Measurements from ENCODE around the gene DCXR.

Gene DCXR

GRCh38 chr17:82063424-82064415 is 26.2 kb upstream of the DCXR start:
- Histone ChIP-seq H2AFZ (ENCODE audit: low read depth, low read length) (no peak overlapping the region), H3K4me2 (ENCODE audit: low read length) (peak overlapping the region; percentile 96), H3K36me3 (replicated peaks; ENCODE audit: low read depth, low read length) (peaks cover 22% of the 10 kb centered on the region), H3K9ac (ENCODE audit: low read length) (no peak overlapping the region; the same call in 1 of the 2 replicates), H3K4me1 (ENCODE audit: low read length) (peaks cover 14% of the 10 kb centered on the region), H3K79me2 (ENCODE audit: low read length) (peaks cover 28% of the 10 kb centered on the region), H3K27ac (ENCODE audit: low read length) (no peak overlapping the region), H3K4me3 (ENCODE audit: low read length) (peak overlapping the region; percentile 100), H3K9me3 (ENCODE audit: insufficient read depth, low read length) (no peaks in the 10 kb centered on the region), H3K27me3 (ENCODE audit: low read depth, low read length) (no peaks in the 10 kb centered on the region), H4K20me1 (ENCODE audit: insufficient read depth, low read length) (no peaks in the 10 kb centered on the region)
- TF ChIP-seq, protein P1, sequence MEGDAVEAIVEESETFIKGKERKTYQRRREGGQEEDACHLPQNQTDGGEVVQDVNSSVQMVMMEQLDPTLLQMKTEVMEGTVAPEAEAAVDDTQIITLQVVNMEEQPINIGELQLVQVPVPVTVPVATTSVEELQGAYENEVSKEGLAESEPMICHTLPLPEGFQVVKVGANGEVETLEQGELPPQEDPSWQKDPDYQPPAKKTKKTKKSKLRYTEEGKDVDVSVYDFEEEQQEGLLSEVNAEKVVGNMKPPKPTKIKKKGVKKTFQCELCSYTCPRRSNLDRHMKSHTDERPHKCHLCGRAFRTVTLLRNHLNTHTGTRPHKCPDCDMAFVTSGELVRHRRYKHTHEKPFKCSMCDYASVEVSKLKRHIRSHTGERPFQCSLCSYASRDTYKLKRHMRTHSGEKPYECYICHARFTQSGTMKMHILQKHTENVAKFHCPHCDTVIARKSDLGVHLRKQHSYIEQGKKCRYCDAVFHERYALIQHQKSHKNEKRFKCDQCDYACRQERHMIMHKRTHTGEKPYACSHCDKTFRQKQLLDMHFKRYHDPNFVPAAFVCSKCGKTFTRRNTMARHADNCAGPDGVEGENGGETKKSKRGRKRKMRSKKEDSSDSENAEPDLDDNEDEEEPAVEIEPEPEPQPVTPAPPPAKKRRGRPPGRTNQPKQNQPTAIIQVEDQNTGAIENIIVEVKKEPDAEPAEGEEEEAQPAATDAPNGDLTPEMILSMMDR (IDR thresholded peaks at IDR 0.05; ENCODE audit: low read depth, low read length) = no peak
- TF ChIP-seq EZH2phosphoT487 (IDR thresholded peaks at IDR 0.05; ENCODE audit: low read depth) = no peak

DNA sequence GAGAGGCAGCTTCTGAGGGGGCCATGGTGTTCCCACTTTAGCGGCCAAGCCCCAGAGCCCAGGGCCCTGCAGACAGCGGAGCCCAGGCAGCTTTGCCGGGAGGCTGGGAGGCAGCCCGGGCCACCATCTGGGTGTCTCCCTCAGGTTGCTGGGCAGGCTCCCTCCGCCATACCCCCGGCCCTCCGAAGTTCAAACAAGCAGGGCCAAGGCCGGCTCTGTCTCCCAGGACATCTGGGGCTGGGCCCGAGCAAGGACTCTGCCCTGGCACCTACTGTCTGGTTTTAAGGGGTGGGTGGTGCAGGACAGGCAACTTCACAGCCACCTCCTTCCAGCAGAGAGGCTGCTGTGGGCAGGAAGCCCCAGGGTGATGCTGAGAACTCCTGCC is 25.5 kb upstream of the DCXR start:
- no peaks in the 10 kb centered on the region for H4K20me1 ChIP-seq (ENCODE audit: insufficient read depth, low read length)
- peaks cover 28% of the 10 kb centered on the region for H3K79me2 ChIP-seq (ENCODE audit: low read length)
- H3K27me3 ChIP-seq (ENCODE audit: low read depth, low read length) = no peaks in the 10 kb centered on the region
- H3K4me2 ChIP-seq (ENCODE audit: low read length) = no peak overlapping the region
- H3K9me3 ChIP-seq (ENCODE audit: insufficient read depth, low read length) = no peaks in the 10 kb centered on the region
- H3K4me3 ChIP-seq (ENCODE audit: low read length) = no peak overlapping the region
- TF ChIP-seq, protein P1 (IDR thresholded peaks at IDR 0.05; ENCODE audit: low read depth, low read length) = no peak
- no peak for TF ChIP-seq EZH2phosphoT487 (IDR thresholded peaks at IDR 0.05; ENCODE audit: low read depth)
- no peak overlapping the region for H2AFZ ChIP-seq (ENCODE audit: low read depth, low read length)
- no peak overlapping the region for H3K9ac ChIP-seq (ENCODE audit: low read length)
- H3K27ac ChIP-seq (ENCODE audit: low read length) = no peak overlapping the region
- H3K36me3 ChIP-seq (replicated peaks; ENCODE audit: low read depth, low read length) = peaks cover 26% of the 10 kb centered on the region
- H3K4me1 ChIP-seq (ENCODE audit: low read length) = peaks cover 14% of the 10 kb centered on the region

DNA sequence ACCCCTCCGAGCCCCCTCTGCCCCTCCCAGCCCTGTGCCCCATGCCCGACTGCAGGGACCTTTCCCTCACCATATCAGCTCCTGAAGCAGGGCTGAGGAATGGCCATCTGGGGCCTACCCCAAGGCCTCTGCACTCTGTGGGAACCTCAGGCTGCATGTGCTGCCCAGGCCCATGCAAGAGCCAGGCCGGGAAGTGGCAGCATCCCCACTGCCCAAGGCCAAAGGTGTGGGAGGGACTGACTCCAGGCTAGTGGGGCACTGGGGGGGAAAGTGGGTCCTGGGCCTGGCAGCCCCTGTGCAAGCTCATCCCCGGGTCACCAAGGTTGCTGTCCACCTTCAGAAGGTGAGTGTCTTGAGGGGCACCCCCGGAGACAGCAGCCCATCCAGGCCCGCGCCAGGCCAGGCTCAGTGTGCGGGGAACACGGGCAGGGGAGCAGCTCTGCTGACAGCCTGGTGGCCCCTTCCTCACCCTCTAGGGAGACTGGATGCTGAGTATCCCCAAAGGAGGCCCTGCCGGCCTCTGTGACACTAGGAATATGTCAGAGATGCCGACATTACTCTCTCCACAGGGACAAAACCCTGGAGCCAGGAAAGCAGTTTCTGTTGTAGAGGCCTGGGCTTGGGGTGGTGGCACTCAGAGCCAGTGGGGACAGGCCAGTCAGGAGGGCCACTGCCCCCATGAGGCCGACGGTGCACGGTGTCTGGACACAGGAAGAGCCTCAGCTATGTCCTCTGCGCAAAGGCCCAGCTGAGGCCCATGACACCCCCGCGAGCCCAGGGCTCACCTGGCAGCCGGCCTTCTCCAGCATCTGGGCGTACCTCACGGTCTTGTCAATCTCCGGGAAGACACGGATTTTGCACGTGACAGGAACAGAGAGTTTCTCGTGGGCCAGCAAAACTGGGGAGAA is 24.8 kb upstream of the DCXR start:
- Histone ChIP-seq H4K20me1 (ENCODE audit: insufficient read depth, low read length) (no peaks in the 10 kb centered on the region), H3K9ac (ENCODE audit: low read length) (no peak overlapping the region), H3K4me2 (ENCODE audit: low read length) (no peak overlapping the region), H3K27me3 (ENCODE audit: low read depth, low read length) (no peaks in the 10 kb centered on the region), H3K27ac (ENCODE audit: low read length) (no peak overlapping the region), H3K79me2 (ENCODE audit: low read length) (peaks cover 28% of the 10 kb centered on the region), H3K4me3 (ENCODE audit: low read length) (no peak overlapping the region), H3K9me3 (ENCODE audit: insufficient read depth, low read length) (no peaks in the 10 kb centered on the region), H3K36me3 (replicated peaks; ENCODE audit: low read depth, low read length) (peaks cover 29% of the 10 kb centered on the region), H2AFZ (ENCODE audit: low read depth, low read length) (no peak overlapping the region), H3K4me1 (ENCODE audit: low read length) (peaks cover 14% of the 10 kb centered on the region)
- TF ChIP-seq EZH2phosphoT487 (IDR thresholded peaks at IDR 0.05; ENCODE audit: low read depth) = no peak

GRCh38 chr17:82061047-82061925 is 23.8 kb upstream of the DCXR start:
- Histone ChIP-seq H3K4me2 (ENCODE audit: low read length) (no peak overlapping the region), H2AFZ (ENCODE audit: low read depth, low read length) (no peak overlapping the region), H3K27me3 (ENCODE audit: low read depth, low read length) (no peaks in the 10 kb centered on the region), H3K36me3 (replicated peaks; ENCODE audit: low read depth, low read length) (peaks cover 30% of the 10 kb centered on the region), H3K79me2 (ENCODE audit: low read length) (peaks cover 28% of the 10 kb centered on the region), H3K9ac (ENCODE audit: low read length) (no peak overlapping the region), H3K27ac (ENCODE audit: low read length) (no peak overlapping the region), H3K4me1 (ENCODE audit: low read length) (peaks cover 11% of the 10 kb centered on the region), H4K20me1 (ENCODE audit: insufficient read depth, low read length) (no peaks in the 10 kb centered on the region), H3K9me3 (ENCODE audit: insufficient read depth, low read length) (no peaks in the 10 kb centered on the region), H3K4me3 (ENCODE audit: low read length) (no peak overlapping the region)
- TF ChIP-seq EZH2phosphoT487 (IDR thresholded peaks at IDR 0.05; ENCODE audit: low read depth) = no peak
- TF ChIP-seq, protein P1 (IDR thresholded peaks at IDR 0.05; ENCODE audit: low read depth, low read length) = no peak

Measured in OCI-LY3 (cell line).